Neural crest cell (in vitro differentiated cells): Measurements from ENCODE around the gene CDKN2AIPNL. TPM values are rescaled to one million over a fixed set of nuclear protein-coding genes. Genes with fewer than 3 reads are reported as not detected.

ENCODE experiments used
- DNase-seq: peaks from one replicate; pipeline ENCODE4 v3.0.0; 2021; ENCODE audit warnings: low read depth, mixed read lengths, low spot score
- H3K27ac Mint-ChIP-seq: one replicate; pipeline ENCODE4 v1.8.0; 2021; ENCODE audit warnings: mild to moderate bottlenecking, mixed read lengths; ENCODE audit not compliant: unreplicated experiment
- H3K27me3 Mint-ChIP-seq: 2 replicates; pipeline ENCODE4 v1.8.0; 2021; ENCODE audit warnings: low read depth, mild to moderate bottlenecking, mixed read lengths
- H3K36me3 Mint-ChIP-seq: 2 replicates; pipeline ENCODE4 v1.8.0; 2021; ENCODE audit warnings: low read depth, mild to moderate bottlenecking, mixed read lengths
- H3K4me1 Mint-ChIP-seq: 2 replicates; pipeline ENCODE4 v1.8.0; 2021; ENCODE audit warnings: mixed read lengths
- H3K4me3 Mint-ChIP-seq: one replicate; pipeline ENCODE4 v1.8.0; 2021; ENCODE audit warnings: mild to moderate bottlenecking, mixed read lengths
- H3K9me3 Mint-ChIP-seq: 2 replicates; pipeline ENCODE4 v1.8.0; 2021; ENCODE audit warnings: mixed read lengths
- total RNA-seq: library from RNA; stranded (reverse); gene quantifications from 2 replicates; pipeline ENCODE4 v1.2.1, GENCODE V29; 2021
- TF ChIP-seq, protein P1 (sequence below): fragments of 200-600 bp; sonication (generic); conservative IDR thresholded peaks from 2 replicates; pipeline ENCODE4 v1.5.0; 2021; ENCODE audit warnings: antibody characterized with exemption, mild to moderate bottlenecking

The CDKN2AIPNL gene
- total RNA-seq, 1 donor from 2014 or later: 47.0 TPM

DNA sequence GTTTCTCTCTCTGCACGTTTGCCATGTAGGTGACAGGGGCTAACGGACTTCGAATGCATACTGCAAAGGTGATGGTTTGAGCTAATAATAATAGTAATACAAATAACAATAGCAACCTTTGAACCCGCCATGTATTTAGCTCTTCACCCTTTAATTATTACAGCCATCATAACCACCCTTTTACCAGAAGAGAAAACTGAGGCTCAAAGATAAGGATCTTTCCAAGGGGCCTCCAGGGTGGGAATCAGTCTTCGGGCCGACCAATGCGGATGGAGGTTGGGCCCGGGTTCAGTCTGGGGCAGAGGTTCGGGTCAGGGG, 494 bp downstream of the CDKN2AIPNL start:
- DNase-seq: no peak
- Mint-ChIP-seq H3K36me3 (no peaks in the 10 kb centered on the region), H3K27ac (peak overlapping the region; percentile 94), H3K27me3 (no peaks in the 10 kb centered on the region), H3K4me3 (peak overlapping the region; percentile 96), H3K4me1 (peaks cover 28% of the 10 kb centered on the region), H3K9me3 (no peaks in the 10 kb centered on the region)
- TF ChIP-seq, protein P1, sequence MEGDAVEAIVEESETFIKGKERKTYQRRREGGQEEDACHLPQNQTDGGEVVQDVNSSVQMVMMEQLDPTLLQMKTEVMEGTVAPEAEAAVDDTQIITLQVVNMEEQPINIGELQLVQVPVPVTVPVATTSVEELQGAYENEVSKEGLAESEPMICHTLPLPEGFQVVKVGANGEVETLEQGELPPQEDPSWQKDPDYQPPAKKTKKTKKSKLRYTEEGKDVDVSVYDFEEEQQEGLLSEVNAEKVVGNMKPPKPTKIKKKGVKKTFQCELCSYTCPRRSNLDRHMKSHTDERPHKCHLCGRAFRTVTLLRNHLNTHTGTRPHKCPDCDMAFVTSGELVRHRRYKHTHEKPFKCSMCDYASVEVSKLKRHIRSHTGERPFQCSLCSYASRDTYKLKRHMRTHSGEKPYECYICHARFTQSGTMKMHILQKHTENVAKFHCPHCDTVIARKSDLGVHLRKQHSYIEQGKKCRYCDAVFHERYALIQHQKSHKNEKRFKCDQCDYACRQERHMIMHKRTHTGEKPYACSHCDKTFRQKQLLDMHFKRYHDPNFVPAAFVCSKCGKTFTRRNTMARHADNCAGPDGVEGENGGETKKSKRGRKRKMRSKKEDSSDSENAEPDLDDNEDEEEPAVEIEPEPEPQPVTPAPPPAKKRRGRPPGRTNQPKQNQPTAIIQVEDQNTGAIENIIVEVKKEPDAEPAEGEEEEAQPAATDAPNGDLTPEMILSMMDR: no peak

DNA sequence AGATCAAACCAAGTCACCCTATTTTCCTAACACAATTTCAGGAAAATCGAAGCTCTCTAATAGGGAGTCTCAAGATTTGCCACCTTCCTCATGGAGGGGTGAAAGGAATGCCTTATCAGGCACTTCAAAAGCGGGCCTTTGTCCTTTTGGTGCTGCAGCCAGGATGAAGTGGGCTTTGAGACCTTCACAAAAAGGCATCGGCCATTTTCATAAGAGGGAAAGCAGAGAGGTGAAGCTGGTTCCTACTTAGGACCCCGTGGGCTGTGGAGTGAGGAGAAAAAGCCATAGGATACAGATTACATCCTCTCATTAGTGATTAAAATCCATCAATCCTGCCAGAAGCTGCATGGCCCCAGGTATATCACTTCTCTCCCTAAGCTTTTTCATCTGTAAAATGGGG, 859 bp downstream of the CDKN2AIPNL start:
- Mint-ChIP-seq H3K27me3 (no peaks in the 10 kb centered on the region), H3K4me3 (peak overlapping the region; percentile 96), H3K4me1 (peaks cover 28% of the 10 kb centered on the region), H3K9me3 (no peaks in the 10 kb centered on the region), H3K36me3 (no peaks in the 10 kb centered on the region), H3K27ac (peak overlapping the region; percentile 57)
- DNase-seq: no peak
- TF ChIP-seq, protein P1: no peak

DNA sequence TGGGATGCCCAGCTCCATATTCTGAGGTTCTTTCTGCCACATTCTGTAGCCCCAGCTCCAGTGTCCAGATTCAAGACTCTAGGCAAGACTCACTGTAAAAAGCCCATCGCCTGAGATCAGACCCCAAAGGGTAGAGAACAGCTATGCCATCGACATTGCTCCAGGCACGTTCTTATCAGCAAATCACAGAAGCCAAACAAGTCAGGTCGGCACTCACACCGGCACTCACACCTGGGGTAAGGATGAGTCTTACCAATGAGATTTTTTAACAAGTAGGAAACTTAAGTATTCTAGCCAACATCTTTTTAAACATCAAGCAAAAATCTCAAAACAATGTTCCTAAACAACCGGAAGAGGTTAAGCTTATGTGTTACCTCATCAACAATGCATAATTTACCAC, 2.4 kb downstream of the CDKN2AIPNL start:
- no peaks in the 10 kb centered on the region for H3K36me3 Mint-ChIP-seq
- peaks cover 28% of the 10 kb centered on the region for H3K4me1 Mint-ChIP-seq
- TF ChIP-seq, protein P1: no peak
- H3K4me3 Mint-ChIP-seq: peak overlapping the region; percentile 75
- no peaks in the 10 kb centered on the region for H3K27me3 Mint-ChIP-seq
- no peak for DNase-seq
- no peak overlapping the region for H3K27ac Mint-ChIP-seq
- H3K9me3 Mint-ChIP-seq: no peaks in the 10 kb centered on the region

DNA sequence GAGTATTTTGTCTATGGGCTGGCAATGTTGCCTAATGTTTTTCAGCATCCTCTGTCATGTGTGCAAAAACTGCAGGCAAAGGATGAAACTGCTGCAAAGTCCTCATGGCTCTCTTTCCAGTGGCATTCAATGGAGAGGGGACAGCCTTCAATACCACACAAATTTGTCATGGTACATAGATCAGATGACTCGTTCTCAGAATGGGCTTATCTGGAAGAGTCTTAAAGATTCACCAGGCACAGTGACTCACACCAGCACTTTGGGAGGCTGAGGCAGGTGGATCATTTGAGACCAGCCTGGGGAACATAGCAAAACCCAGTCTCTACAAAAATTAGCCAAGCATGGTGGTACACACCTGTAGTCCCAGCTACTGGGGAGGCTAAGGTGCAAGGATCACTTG, 5.3 kb downstream of the CDKN2AIPNL start:
- TF ChIP-seq, protein P1: no peak
- no peak overlapping the region for H3K27ac Mint-ChIP-seq
- no peaks in the 10 kb centered on the region for H3K9me3 Mint-ChIP-seq
- peaks cover 4% of the 10 kb centered on the region for H3K36me3 Mint-ChIP-seq
- no peak overlapping the region for H3K4me3 Mint-ChIP-seq
- H3K4me1 Mint-ChIP-seq: peaks cover 22% of the 10 kb centered on the region
- DNase-seq: no peak
- H3K27me3 Mint-ChIP-seq: no peaks in the 10 kb centered on the region

DNA sequence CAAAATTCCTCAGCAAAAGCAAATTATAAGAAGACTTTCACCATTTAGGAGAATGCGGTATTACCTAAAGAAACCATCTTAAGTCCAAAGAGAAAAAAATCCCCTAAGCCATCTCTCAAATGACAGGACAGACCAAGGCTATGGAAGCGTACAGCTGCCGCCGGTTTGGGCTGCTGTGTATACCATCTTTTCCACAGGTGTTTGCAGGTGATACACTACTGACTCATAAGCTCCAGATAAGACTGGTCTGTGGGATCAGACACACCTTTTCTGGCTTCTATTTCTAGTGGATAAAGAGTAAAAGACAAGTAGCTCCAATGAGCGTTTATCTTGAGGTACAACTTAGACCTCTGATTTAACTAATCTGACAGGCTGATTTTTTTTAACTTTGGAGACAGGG, 7.7 kb downstream of the CDKN2AIPNL start:
- H3K9me3 Mint-ChIP-seq: no peaks in the 10 kb centered on the region
- TF ChIP-seq, protein P1: no peak
- peaks cover 4% of the 10 kb centered on the region for H3K36me3 Mint-ChIP-seq
- H3K27ac Mint-ChIP-seq: no peak overlapping the region
- H3K4me1 Mint-ChIP-seq: peaks cover under 1% of the 10 kb centered on the region
- no peaks in the 10 kb centered on the region for H3K27me3 Mint-ChIP-seq
- no peak overlapping the region for H3K4me3 Mint-ChIP-seq
- no peak for DNase-seq

DNA sequence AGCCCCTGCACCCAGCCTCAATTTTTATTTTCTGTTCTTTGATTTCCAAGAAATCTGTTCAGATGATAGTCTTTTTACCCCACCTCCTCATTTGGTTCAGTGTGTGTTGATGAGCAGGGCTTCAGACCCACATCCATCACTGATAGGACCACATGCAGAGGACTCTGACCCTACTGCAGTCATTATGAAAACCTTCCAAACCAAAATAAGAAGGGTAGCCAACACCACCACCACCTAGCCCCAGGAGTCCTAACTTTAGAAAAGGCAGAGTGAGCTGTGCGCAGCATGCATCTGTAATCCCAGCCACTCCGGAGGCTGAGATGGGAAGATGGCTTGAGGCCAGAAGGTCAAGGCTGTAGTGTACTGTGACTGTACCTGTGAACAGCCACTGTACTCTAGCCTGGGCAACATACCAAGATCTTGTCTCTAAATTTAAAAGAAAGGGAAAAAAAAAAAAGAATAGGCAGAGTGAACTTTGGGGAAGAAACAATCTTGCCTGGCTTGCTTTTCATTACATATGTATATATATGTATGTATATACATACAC, 13.0 kb downstream of the CDKN2AIPNL start:
- Mint-ChIP-seq H3K27me3 (no peaks in the 10 kb centered on the region), H3K36me3 (peaks cover 8% of the 10 kb centered on the region), H3K4me1 (no peaks in the 10 kb centered on the region), H3K9me3 (no peaks in the 10 kb centered on the region), H3K27ac (no peak overlapping the region), H3K4me3 (no peak overlapping the region)
- TF ChIP-seq, protein P1: no peak
- DNase-seq: no peak
